ENCODE data around the gene KCNJ18.
"Not testable (repeated sequence)": the region's sequence is repeated elsewhere in the genome, so short reads cannot be mapped to it uniquely, and the experiment has no call there.

KCNJ18 gene

DNA sequence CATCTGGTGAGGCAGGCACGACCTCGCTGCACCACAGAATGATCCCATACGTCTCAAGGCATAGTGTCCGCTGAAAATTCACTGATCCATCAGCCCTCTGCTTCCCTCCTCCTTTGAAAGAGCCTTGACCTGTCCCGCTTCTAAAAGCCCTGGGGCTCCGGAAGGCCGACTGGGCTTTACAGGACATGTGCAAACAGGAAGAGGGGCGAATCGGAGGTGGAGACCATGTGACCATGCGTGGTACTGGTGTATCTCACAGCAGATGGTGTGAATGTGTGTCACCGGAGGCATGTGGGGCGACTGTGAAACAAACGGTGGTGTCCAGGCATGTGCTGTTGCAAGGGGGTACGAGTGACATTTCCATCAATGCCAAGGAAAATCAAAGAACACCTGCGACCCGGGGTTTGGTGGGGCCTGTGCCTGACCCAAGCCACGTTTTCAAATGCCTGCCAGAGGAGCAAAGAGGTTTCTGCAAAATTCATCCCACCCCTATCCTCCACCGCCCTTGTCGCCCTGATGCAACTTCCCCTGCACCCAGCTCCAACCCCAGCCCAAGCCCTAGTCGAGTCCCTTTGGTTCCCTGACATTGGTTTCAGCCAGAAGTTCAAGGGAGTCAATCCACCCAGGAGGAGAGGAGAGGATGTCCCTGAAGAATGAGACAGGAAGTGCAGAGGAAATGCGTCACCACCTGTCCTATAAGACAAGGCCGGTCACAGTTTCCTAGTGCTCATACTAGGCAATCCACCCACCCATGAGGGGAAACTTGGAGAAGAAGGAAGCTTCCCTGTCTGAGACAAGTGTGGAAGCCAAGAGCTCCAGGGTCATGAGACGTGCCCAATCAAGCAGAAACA lies 5.9 kb upstream of the KCNJ18 start:
- TF ChIP-seq, protein P1, sequence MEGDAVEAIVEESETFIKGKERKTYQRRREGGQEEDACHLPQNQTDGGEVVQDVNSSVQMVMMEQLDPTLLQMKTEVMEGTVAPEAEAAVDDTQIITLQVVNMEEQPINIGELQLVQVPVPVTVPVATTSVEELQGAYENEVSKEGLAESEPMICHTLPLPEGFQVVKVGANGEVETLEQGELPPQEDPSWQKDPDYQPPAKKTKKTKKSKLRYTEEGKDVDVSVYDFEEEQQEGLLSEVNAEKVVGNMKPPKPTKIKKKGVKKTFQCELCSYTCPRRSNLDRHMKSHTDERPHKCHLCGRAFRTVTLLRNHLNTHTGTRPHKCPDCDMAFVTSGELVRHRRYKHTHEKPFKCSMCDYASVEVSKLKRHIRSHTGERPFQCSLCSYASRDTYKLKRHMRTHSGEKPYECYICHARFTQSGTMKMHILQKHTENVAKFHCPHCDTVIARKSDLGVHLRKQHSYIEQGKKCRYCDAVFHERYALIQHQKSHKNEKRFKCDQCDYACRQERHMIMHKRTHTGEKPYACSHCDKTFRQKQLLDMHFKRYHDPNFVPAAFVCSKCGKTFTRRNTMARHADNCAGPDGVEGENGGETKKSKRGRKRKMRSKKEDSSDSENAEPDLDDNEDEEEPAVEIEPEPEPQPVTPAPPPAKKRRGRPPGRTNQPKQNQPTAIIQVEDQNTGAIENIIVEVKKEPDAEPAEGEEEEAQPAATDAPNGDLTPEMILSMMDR (IDR thresholded peaks at IDR 0.05; ENCODE audit: insufficient read depth, missing control alignments) = no peak
- FAIRE-seq (no peak), DNase-seq (ENCODE audit: insufficient read length, low spot score) (no peak)

GRCh38 chr17:21687136-21687953 lies 5.0 kb upstream of the KCNJ18 start:
- TF ChIP-seq, protein P1 (IDR thresholded peaks at IDR 0.05; ENCODE audit: insufficient read depth, missing control alignments) = no peak
- DNase-seq (ENCODE audit: insufficient read length, low spot score) (no peak), FAIRE-seq (no peak)

- FAIRE-seq (no peak), DNase-seq (ENCODE audit: insufficient read length, low spot score) (no peak)
- TF ChIP-seq, protein P1 (IDR thresholded peaks at IDR 0.05; ENCODE audit: insufficient read depth, missing control alignments) = no peak
Measured at GRCh38 chr17:21688293-21688949, 3.9 kb upstream of the KCNJ18 start.

DNA sequence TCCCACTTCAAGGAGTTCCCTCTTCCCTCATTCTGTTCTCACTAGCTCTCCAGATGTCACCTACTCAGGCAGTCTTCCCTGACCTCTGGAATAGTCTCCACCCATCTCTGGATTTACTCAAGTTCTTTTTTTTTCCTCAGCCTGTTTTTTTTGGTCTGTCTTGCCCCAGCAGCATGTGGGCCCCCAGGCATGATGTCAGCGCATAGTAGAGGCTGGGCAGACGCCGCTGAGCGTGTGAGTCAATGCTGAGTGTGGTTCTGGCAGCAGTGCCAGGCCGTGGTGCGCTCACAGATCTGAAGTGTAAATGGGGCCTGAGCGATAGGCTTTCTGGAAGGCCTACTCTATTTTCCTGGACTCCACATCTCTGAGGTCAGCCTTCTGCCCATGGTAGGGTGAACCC lies 2.7 kb upstream of the KCNJ18 start:
- no peak for DNase-seq (ENCODE audit: insufficient read length, low spot score)
- no peak for FAIRE-seq
- TF ChIP-seq, protein P1 (IDR thresholded peaks at IDR 0.05; ENCODE audit: insufficient read depth, missing control alignments) = no peak

DNA sequence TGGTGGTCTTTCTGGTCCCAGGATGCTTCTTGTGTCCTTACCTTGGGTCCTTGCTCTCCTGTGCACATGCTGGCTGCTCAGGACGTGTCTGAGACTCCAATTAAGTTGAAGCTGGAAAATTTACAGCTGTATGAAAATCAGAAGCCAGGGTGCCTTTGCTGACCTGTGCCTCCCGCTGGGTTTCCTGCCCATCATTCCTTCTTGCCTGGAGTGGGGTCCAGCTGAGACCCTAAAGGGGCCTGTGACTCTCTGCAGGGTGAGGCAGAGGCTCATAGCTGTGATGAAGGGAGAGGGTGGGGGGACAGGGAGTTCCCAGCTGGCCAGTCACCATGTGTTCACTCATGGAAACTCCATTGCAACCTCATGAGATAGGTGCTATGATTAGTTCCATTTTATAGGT lies 1.5 kb upstream of the KCNJ18 start:
- FAIRE-seq; DNase-seq (ENCODE audit: insufficient read length, low spot score): not testable (repeated sequence)

DNA sequence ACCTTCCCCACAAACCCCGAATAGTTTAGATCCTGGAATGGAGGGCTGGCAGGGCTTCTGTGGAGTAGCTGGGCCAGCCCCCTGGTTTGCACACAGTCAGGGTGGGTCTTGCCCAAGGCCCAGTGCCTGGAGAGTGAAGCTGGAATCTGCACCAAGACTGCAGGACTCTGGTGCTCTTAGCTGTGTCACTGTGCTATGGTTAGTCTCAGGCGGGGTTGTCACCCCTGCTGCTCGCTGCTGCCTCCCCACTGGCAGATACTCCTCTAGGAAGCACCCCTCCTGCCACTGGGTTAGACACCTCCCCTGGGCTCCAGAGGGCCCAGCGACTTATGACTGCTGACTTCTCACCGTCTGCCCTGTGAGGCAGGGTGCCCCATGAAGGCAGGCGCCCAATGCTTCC lies 842 bp upstream of the KCNJ18 start:
- not testable (repeated sequence) for FAIRE-seq

GRCh38 chr17:21692704-21693065 lies 362 bp downstream of the KCNJ18 start:
- not testable (repeated sequence) for FAIRE-seq

More for the DNA sequence above, 842 bp upstream of the KCNJ18 start:
- not testable (repeated sequence) for DNase-seq (ENCODE audit: insufficient read length, low spot score)

DNA sequence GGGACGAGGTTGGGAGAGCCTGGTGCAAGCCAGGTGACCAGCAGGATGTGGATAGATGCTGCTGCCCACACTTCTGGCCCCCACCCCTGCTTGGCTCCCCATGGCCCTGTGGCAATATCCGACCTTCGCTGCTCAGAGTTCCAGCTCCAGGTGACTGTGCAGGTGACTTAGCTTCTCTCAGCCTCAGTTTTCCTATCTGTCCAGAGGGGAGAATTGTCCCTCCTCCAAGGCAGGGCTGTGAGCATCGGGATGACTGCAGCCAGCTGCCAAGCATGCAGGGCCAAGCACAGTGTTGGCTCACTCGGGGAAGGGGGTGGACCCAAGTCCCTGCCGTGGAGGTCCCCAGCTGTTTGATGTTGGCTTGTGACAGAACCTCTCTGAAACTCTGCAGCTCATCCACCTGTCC lies 1.1 kb downstream of the KCNJ18 start:
- FAIRE-seq = not testable (repeated sequence)

More at GRCh38 chr17:21692704-21693065, 362 bp downstream of the KCNJ18 start:
- not testable (repeated sequence) for DNase-seq (ENCODE audit: insufficient read length, low spot score)

DNA sequence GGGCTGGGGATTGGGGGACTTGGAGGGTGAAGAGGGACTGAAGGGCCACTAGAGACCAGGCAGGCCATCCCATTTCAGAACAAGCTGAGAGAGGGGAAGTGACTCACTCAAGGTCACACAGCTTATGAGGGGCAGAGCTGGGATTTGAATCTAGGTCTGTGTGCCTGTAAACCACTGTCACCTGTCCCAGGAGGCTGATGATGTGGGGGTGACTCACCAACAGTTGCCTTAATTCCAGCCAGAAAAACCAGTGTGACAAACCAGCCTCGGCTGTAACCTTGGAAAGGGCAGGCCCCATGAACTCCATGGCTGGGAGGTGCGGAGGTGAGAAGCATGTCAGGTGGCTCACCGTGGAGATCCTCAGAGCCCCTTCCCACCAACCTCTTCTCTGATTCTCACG lies 1.6 kb downstream of the KCNJ18 start:
- not testable (repeated sequence) for FAIRE-seq; DNase-seq (ENCODE audit: insufficient read length, low spot score)

More for the DNA sequence above, 1.1 kb downstream of the KCNJ18 start:
- not testable (repeated sequence) for DNase-seq (ENCODE audit: insufficient read length, low spot score)

GRCh38 chr17:21696227-21696626 lies 3.9 kb downstream of the KCNJ18 start:
- FAIRE-seq; DNase-seq (ENCODE audit: insufficient read length, low spot score): not testable (repeated sequence)

- DNase-seq (ENCODE audit: insufficient read length, low spot score); FAIRE-seq: not testable (repeated sequence)
Measured at GRCh38 chr17:21696842-21697507, 4.7 kb downstream of the KCNJ18 start.

GRCh38 chr17:21697508-21697860 lies 5.2 kb downstream of the KCNJ18 start:
- not testable (repeated sequence) for FAIRE-seq; DNase-seq (ENCODE audit: insufficient read length, low spot score)

DNA sequence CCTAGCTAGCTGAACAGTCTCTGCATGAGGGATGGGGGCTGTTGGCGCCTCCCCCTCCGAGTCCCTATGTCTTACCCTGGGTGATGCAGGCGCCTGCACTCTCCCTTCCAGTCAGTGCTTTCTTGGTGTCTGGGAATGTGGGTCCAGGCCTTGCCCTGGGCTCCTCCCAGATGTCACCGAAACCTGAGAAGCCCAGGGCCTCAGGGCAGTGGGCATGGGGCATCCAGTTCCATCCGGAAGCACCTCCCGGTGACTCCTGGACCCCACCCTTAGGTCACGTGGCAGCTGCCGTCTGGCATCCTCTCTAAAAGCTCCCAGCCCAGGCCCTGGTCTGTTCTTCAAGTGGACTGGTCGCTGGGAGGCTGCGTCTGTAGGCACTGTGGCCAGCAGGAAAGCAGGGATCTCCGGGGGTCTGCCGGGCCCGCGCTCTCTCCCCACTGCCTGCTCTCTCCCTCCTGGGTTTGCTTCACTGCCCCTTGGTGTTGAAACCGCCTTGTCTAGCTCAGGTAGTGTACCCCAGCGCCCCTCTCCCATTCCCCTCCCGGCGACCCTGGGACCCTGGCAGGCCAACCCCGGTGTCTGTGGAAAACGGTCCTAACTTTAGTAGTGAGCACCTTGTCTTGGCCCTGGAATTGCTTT lies 6.2 kb downstream of the KCNJ18 start:
- DNase-seq (ENCODE audit: insufficient read length, low spot score); FAIRE-seq: not testable (repeated sequence)

All from D721Med (cell line).